Progenitor cell of endocrine pancreas (in vitro differentiated cells): ENCODE measurements around the gene DNAJC2. TPM values are rescaled to one million over a fixed set of nuclear protein-coding genes. Genes with fewer than 3 reads are reported as not detected.
"Not testable (repeated sequence)": the region's sequence is repeated elsewhere in the genome, so short reads cannot be mapped to it uniquely, and the experiment has no call there.

ENCODE experiments used
- DNase-seq: peaks from one replicate; pipeline ENCODE4 v3.0.0; 2021; ENCODE audit warnings: low spot score; ENCODE audit not compliant: unreplicated experiment
- H3K27ac Mint-ChIP-seq: 2 replicates; pipeline ENCODE4 v1.8.0; 2021; ENCODE audit warnings: mild to moderate bottlenecking, moderate library complexity, mixed read lengths
- H3K27me3 Mint-ChIP-seq: 2 replicates; pipeline ENCODE4 v1.8.0; 2021; ENCODE audit warnings: mixed read lengths
- H3K36me3 Mint-ChIP-seq: 2 replicates; pipeline ENCODE4 v1.8.0; 2022; ENCODE audit warnings: mixed read lengths; ENCODE audit not compliant: insufficient read depth
- H3K4me1 Mint-ChIP-seq: 2 replicates; pipeline ENCODE4 v1.8.0; 2021; ENCODE audit warnings: low read depth, mixed read lengths
- H3K4me3 Mint-ChIP-seq: 2 replicates; pipeline ENCODE4 v1.8.0; 2021; ENCODE audit warnings: low read depth, mild to moderate bottlenecking, moderate library complexity, mixed read lengths
- H3K9me3 Mint-ChIP-seq: 2 replicates; pipeline ENCODE4 v1.8.0; 2021; ENCODE audit warnings: low read depth, mixed read lengths
- total RNA-seq: library from RNA; stranded (reverse); gene quantifications from 2 replicates; pipeline ENCODE4 v1.2.1, GENCODE V29; 2021

The DNAJC2 gene
- total RNA-seq, 1 donor from 2014 or later = 32.8 TPM

- H3K27me3 Mint-ChIP-seq = not testable (repeated sequence)
Observed at GRCh38 chr7:103273374-103273773, 71.2 kb downstream of the DNAJC2 start.

GRCh38 chr7:103266229-103266628 is 78.3 kb downstream of the DNAJC2 start:
- H3K36me3 Mint-ChIP-seq, H3K27me3 Mint-ChIP-seq, H3K9me3 Mint-ChIP-seq, H3K4me3 Mint-ChIP-seq, H3K27ac Mint-ChIP-seq, DNase-seq: not testable (repeated sequence)
- peaks cover 12% of the 10 kb centered on the region for H3K4me1 Mint-ChIP-seq

More at GRCh38 chr7:103273374-103273773, 71.2 kb downstream of the DNAJC2 start:
- not testable (repeated sequence) for H3K4me1 Mint-ChIP-seq, H3K9me3 Mint-ChIP-seq, H3K36me3 Mint-ChIP-seq, H3K4me3 Mint-ChIP-seq, H3K27ac Mint-ChIP-seq, DNase-seq

GRCh38 chr7:103264054-103264453 is 80.5 kb downstream of the DNAJC2 start:
- not testable (repeated sequence) for H3K27ac Mint-ChIP-seq, H3K36me3 Mint-ChIP-seq, DNase-seq, H3K27me3 Mint-ChIP-seq, H3K9me3 Mint-ChIP-seq, H3K4me3 Mint-ChIP-seq
- H3K4me1 Mint-ChIP-seq = peaks cover 14% of the 10 kb centered on the region

Other genes with a start within 250 kb of the DNAJC2 start
- 17.4 and 18.2 TPM in 2 replicates for gene NAPEPLD, start 195.7 kb downstream of the DNAJC2 start, total RNA-seq
- 78.1 and 81.1 TPM in 2 replicates for gene PMPCB, start 47.3 kb downstream of the DNAJC2 start, total RNA-seq
- 93.5 and 101 TPM in 2 replicates for gene PSMC2, start 2.9 kb upstream of the DNAJC2 start, total RNA-seq
- 0.17 TPM in 1 of 2 replicates, not detected in the other for gene SLC26A5, start 101.4 kb upstream of the DNAJC2 start, total RNA-seq